ENCODE measurements around the gene NAV2.
"Not testable (repeated sequence)": the region's sequence is repeated elsewhere in the genome, so short reads cannot be mapped to it uniquely, and the experiment has no call there.

The NAV2 gene

DNA sequence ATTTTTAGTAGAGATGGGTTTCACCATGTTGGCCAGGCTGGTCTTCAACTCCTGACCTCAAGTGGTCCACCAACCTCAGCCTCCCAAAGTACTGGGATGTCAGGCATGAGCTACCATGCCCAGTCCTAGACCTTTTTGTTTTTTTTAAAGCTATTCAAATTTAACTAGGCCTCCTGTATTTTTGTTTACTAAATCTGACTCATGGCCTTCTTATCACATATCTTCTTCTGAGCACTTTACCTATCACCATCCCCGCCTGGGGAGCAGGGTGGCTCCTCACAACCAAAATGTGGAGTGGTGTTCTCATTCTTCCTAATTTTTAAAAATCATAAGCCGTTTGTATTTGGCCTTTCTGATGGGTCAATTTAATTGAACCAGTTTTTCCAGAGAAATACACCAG lies 355.0 kb downstream of the NAV2 start:
- DNase-seq, result no peak

- no peak for DNase-seq
Measured at GRCh38 chr11:20068691-20069090, 356.1 kb downstream of the NAV2 start.

DNA sequence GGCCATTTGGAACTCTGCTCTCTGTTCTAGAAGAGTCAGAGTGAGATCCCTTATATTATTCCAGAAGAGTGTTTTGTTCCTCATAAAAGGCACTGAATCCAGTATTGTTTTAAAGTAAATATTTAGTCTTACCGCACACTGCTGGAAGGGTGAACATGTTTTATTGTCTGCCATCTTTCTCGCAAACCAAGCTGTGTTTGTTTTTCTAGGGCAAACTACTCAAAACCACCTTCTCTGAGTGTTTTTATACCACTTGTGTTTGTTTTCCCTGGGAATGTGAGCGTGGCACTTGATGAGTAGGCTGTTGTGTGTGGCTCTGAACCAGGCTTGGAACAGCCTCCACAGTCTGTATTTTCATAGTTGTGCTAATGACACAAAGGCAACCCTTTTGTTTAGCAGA lies 357.8 kb downstream of the NAV2 start:
- no peak for DNase-seq

DNA sequence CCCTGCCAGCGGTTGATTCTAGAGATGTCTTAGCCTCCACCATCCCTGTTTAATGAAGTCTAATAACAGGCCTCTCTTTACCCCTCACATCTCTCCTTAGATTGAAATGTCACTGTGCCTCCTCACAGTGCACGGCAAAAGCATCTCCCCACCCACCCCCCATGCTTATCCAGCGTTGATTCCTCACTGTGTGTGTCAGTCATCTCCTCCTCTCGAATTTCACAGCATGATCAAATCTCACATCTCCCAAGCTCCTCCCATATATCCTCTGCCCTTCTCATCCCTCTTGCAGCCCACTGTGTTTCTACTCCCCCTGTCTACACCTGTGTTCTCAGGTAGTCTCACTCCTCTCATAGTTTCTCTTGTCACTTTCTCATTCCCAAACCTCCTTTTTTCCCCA lies 363.0 kb downstream of the NAV2 start:
- no peak for DNase-seq

DNA sequence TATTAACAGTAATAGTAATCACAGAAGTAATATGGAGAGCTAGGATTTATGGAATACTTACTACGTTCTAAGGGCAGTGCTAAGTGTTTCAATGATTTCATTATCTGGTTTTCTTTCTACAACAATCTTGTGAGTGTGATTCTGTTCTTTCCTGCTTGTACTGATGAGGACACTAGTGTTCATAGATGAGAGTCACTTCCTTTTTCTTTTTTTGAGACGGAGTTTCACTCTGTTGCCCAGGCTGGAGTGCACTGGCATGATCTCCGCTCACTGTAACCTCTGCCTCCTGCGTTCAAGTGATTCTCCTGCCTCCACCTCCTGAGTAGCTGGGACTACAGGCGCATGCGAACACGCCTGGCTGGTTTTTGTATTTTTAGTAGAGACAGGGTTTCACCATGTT lies 366.2 kb downstream of the NAV2 start:
- no peak for DNase-seq

GRCh38 chr11:20080032-20080685 lies 367.5 kb downstream of the NAV2 start:
- DNase-seq, result no peak

- no peak for DNase-seq
Measured at GRCh38 chr11:20081336-20081735, 368.7 kb downstream of the NAV2 start.

DNA sequence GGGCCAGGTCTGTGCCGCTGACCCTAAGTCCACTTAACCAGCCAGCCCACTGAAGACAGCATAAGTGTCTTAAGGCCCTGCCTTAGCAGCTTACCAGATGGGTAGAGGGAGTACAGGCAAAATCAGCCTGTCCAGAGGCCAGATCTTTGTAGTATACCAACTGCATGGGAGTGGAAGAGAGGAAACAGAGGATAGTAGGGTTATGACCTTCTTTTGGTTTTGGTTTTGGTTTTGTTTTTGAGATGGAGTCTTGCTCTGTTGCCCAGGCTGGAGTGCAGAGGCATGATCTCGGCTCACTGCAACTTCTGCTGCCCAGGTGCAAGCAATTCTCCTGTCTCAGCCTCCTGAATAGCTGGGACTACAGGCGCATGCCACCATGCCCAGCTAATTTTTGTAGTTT lies 371.2 kb downstream of the NAV2 start:
- DNase-seq, result not testable (repeated sequence)

DNA sequence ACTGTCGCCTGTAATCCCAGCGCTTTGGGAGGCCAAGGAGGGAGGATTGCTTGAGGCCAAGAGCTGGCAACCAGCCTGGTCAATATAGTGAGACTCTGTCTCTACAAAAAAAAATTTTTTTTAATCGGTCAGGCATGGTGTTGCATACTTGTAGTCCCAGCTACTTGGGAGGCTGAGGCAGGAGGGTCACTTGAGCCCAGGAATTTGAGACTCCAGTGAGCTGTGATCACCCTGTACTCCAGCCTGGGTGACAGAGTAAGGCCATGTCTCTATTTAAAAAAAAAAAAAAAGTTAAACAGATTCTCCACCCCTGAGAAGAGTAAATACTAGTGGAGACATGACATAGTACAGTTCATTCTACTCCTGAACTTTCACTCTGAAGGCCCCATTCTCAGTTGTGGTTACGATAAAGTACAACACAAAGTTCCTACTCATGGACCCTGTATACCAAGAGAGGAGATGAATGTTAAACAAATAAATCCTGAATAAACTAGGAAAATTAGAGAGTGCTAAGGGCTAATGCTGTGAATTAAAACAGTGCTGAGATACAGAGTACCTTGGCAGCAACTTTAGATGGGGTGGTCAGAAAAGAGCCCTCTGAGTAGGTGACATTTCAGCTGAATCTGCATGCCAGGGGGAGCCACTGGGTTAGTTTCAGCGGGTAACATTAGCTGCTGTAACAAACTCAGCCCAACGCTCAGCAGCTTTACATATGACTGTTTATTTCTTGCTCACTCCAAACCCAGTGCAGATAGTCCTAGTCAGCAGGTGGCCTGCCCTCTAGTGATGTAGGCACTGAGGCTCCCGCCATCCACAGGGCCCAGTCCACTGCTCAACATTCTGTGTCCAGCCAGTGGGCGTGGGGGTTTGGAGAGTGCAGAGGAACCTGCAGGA lies 372.5 kb downstream of the NAV2 start:
- DNase-seq, result no peak

DNA sequence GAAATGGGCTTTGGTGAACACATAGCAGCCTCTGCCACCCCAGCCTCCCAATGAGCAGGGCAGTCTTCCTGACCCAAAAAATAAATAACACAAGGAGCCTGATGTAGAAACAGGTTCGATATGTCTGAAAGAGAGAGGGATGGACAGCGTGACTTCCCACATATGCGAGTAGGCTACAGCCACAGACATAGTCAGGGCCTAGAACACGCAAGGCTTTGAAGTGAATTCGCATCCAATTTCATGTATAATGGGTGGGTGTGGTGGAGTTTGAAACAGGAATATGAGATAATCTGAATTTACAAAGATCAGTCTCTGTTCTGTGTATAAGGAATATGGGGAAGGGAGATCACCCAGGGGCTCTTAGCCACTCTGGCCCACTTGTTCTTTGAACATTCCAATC lies 373.3 kb downstream of the NAV2 start:
- DNase-seq, result no peak

GRCh38 chr11:20087118-20087521 lies 374.5 kb downstream of the NAV2 start:
- DNase-seq, result no peak

DNA sequence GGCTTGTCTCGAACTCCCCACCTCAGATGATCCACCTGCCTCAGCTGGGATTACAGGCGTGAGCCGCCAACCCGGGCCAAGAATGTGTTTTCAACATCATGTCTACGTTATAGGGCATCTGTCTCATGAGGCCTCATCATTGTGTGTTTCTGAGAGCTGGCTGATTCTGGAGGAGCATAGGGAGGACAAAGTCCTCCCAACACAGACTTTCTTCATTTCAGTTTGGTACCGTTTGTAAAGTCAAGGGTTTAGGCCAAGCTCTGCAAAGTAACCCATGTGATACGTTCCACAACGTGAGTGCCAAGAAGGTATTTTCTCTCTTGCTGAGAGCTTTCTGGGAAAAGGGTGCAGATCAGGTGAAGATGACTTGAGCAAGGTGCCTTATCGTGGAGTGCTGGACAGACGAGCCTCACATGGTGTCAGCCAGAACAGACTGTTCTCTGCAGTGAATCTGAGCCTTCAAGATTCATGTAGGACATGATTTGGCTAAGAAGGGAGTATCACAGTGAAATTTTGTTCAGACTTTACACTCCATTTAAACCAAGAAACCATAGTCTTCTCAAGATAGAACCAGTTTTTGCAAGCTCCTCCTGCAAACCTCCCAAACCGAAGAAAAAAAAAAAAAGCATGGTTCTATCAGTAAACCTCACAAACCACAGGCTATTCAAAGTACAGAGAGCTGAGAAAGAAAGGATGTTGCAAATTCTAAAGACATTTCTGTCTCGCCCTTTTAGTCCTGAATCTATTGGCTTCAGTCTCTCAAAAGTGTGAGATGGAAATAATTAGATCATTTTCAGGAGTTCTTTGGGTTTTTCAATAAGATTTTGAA lies 376.0 kb downstream of the NAV2 start:
- DNase-seq, result no peak

GRCh38 chr11:20089367-20089766 lies 376.7 kb downstream of the NAV2 start:
- DNase-seq, result no peak

- no peak for DNase-seq
Measured at GRCh38 chr11:20089796-20090653, 377.4 kb downstream of the NAV2 start.

GRCh38 chr11:20090654-20091374 lies 378.2 kb downstream of the NAV2 start:
- DNase-seq, result no peak

DNA sequence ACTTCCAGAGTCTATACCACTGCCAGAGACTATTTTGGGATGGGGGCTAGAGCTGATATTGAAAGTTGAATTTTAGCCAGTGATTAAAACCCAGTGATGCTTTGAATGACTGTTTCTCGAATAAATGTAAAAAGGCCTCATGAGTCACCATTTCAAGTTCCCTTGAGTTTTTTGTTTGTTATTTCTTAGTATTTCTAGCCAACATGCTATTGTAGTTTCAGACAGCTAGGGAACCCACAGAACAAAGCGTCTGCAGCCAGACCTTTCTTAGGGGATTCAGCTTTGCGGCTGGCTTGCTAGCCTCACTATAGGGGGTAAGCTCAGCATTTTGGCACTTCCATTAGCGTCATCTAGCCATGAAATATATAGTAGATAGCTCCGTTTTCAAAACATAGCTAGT lies 381.1 kb downstream of the NAV2 start:
- DNase-seq, result no peak

- no peak for DNase-seq
Measured at GRCh38 chr11:20095189-20095588, 382.6 kb downstream of the NAV2 start.

DNA sequence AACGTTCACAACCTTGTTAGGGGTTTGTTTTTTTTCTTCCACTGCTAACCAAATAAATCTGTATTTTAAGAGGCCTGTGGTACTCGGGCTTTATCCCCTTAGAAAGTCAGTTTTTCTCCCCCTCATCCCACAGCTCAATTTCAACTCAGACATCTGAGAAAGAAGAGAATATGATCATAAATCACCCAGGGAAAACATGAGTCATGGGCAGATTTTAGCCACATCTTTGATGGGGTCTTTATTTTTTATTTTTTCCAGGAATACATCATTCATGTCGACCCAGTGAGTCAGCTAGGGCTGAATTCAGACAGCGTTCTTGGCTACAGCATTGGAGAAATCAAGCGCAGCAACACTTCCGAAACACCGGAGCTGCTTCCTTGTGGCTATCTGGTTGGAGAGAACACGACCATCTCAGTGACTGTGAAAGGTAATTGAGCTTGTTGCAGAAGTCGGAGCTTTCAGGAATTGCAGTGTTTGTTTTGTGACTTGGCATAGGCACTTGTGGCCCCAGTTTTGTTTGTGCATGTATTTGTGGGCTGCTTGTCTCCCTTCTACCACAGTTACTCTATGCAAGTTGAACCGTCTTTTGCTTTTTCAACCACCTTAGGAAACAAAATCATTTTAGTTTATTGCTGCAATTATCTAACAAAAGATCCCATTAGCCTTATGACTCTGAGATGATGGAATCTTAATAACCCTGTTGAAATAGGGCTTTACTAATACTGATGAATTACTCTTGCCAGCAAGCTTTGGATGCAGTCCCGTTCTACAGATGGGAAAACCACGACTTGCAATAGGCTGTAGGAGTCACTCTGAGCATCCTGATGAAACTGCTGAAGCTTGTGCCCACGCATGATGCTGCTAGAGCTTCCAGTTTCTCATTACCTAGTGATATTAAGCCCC lies 384.9 kb downstream of the NAV2 start:
- no peak for DNase-seq

- no peak for DNase-seq
Measured at GRCh38 chr11:20099527-20099926, 386.9 kb downstream of the NAV2 start.

GRCh38 chr11:20102397-20102796 lies 389.8 kb downstream of the NAV2 start:
- no peak for DNase-seq

DNA sequence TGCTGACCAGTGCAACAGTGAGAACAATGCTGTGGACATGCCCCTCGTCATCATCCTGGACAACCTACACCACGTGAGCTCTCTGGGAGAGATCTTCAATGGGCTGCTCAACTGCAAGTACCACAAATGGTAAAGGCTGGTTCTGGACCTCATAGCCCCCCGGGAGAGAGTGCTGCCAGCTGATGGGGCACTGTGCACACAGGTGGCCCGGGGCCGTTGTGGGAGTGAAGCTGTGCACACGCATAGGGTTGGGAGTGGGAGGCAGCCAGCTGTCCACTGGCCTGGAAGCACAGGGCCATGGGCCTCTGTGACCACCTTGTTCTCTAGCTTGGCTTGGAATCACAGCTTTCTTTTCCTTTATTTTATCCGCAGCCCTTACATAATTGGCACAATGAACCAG lies 390.6 kb downstream of the NAV2 start:
- DNase-seq, result no peak
